BLaER1 (cell line): Measurements from ENCODE around the gene CDC42EP2.

ENCODE experiments used
- H3K27ac ChIP-seq: shearing (Covaris generic); formaldehyde crosslinking; 2 replicates; pipeline ENCODE4 v1.8.1; 2022
- H3K27me3 ChIP-seq: shearing (Covaris generic); formaldehyde crosslinking; 2 replicates; pipeline ENCODE4 v1.8.1; 2022
- H3K36me3 ChIP-seq: shearing (Covaris generic); formaldehyde crosslinking; 2 replicates; pipeline ENCODE4 v1.8.1; 2022
- H3K4me1 ChIP-seq: shearing (Covaris generic); formaldehyde crosslinking; 2 replicates; pipeline ENCODE4 v1.8.1; 2022
- H3K4me2 ChIP-seq: shearing (Covaris generic); formaldehyde crosslinking; 2 replicates; pipeline ENCODE4 v1.8.1; 2022
- H3K4me3 ChIP-seq: shearing (Covaris generic); formaldehyde crosslinking; 2 replicates; pipeline ENCODE4 v1.8.1; 2022
- H3K9ac ChIP-seq: shearing (Covaris generic); formaldehyde crosslinking; 2 replicates; pipeline ENCODE4 v1.8.1; 2022
- H3K9me3 ChIP-seq: shearing (Covaris generic); formaldehyde crosslinking; 2 replicates; pipeline ENCODE4 v1.8.1; 2022
- H4K20me1 ChIP-seq: shearing (Covaris generic); formaldehyde crosslinking; 2 replicates; pipeline ENCODE4 v1.8.1; 2022
- Cebpa-rat ChIP-seq: shearing (Covaris generic); IDR thresholded peaks from 2 replicates; pipeline ENCODE4 v1.8.1; 2022

CDC42EP2 gene

DNA sequence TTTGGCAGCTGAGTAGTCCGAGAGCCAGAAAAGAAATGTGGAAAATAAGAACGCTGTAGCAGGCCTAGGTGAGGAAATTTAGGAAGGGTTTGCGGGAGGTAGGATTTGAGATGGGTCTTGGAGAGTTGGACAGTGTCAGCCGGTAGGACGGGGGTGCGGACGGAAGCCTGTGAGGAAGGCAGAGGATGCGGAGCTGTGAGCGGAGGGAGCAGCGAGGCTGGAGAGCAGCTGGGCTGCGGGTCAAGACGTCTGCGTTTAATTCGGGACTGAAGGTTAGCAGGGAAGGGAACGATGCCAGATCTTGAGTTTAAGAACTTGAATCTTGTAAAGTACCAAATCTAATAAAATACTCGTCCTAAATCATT, 39.2 kb downstream of the CDC42EP2 start:
- TF ChIP-seq Cebpa-rat = no peak
- Histone ChIP-seq H3K36me3 (peaks cover 45% of the 10 kb centered on the region), H3K9ac (peak overlapping the region; percentile 30; the same call in 1 of the 2 replicates), H3K4me1 (peaks cover 29% of the 10 kb centered on the region), H3K27ac (peak overlapping the region; percentile 12; the same call in 1 of the 2 replicates), H4K20me1 (peaks cover 32% of the 10 kb centered on the region), H3K27me3 (no peaks in the 10 kb centered on the region), H3K9me3 (no peaks in the 10 kb centered on the region), H3K4me2 (peak overlapping the region; percentile 95), H3K4me3 (peak overlapping the region; percentile 81)

DNA sequence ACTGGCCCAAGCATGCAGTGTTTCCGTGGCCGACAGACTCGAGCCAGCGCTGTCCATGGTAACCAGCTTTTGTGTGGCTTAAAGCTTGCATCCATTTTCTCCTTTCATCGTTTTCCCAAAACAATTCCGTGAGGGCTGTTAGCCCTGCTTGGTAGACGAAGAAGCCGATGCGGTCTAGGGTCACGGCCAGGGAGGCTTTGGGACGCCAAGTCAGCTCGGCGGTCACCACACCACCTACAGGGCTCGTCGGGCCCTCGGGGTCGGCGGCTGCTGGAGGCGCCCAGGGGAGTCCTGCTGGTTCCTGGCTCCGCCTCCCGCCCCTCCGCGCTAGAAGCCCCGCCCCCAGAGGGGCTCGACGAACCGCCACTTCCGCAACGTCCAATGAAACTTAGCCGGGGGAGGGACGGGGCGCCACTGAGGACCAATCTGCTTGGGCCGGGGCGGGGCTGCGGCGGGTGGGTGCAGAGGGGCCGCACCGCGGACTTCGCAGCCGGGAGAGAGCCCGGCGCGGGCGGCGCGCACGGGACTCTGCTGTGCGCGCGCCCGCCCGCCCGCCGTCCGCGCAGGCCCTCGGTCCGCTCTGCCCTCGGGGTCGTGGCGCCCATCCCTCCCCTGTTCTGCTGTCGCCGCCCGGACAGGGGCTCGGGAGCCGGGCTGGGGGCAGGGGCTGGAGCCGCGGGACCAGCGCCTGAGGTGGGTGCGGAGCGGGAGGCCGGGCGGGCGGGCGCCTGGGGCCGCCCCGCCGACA, 39.8 kb downstream of the CDC42EP2 start, which contains the start of gene TIGD3:
Gene TIGD3 (plus strand): TSS at position 487 of the 748 bp plus-strand sequence. CDS start 1,058 bp downstream, outside the sequence.
- peak within 1 kb of the TSS; percentile 95 for H3K4me2 ChIP-seq
- H3K36me3 ChIP-seq = peaks cover 40% of the 10 kb centered on the region
- peak within 1 kb of the TSS; percentile 81 for H3K4me3 ChIP-seq
- H3K27ac ChIP-seq = peak within 1 kb of the TSS; percentile 77
- TF ChIP-seq Cebpa-rat = no peak
- H4K20me1 ChIP-seq = peaks cover 32% of the 10 kb centered on the region
- H3K9ac ChIP-seq = peak within 1 kb of the TSS; percentile 82
- no peaks in the 10 kb centered on the region for H3K9me3 ChIP-seq
- peaks cover 24% of the 10 kb centered on the region for H3K4me1 ChIP-seq
- H3K27me3 ChIP-seq = no peaks in the 10 kb centered on the region

- peak overlapping the region; percentile 81 for H3K4me3 ChIP-seq
- H3K9ac ChIP-seq = peak overlapping the region; percentile 82
- H3K27ac ChIP-seq = peak overlapping the region; percentile 77
- no peaks in the 10 kb centered on the region for H3K9me3 ChIP-seq
- H4K20me1 ChIP-seq = peaks cover 26% of the 10 kb centered on the region
- TF ChIP-seq Cebpa-rat = no peak
- peaks cover 32% of the 10 kb centered on the region for H3K36me3 ChIP-seq
- H3K4me1 ChIP-seq = peaks cover 23% of the 10 kb centered on the region
- H3K27me3 ChIP-seq = no peaks in the 10 kb centered on the region
- peak overlapping the region; percentile 95 for H3K4me2 ChIP-seq
Measured at GRCh38 chr11:65355013-65355775, 40.5 kb downstream of the CDC42EP2 start.

- Histone ChIP-seq H3K4me3 (peak overlapping the region; percentile 81), H3K4me2 (peak overlapping the region; percentile 95), H3K4me1 (peaks cover 23% of the 10 kb centered on the region), H3K9ac (peak overlapping the region; percentile 34; the same call in 1 of the 2 replicates), H4K20me1 (peaks cover 24% of the 10 kb centered on the region), H3K36me3 (peaks cover 26% of the 10 kb centered on the region), H3K27me3 (no peaks in the 10 kb centered on the region), H3K27ac (no peak overlapping the region), H3K9me3 (no peaks in the 10 kb centered on the region)
- TF ChIP-seq Cebpa-rat = no peak
Measured at GRCh38 chr11:65355776-65356393, 41.2 kb downstream of the CDC42EP2 start.

GRCh38 chr11:65356394-65356972, 41.8 kb downstream of the CDC42EP2 start:
- Histone ChIP-seq H3K36me3 (peaks cover 20% of the 10 kb centered on the region), H3K9ac (no peak overlapping the region), H3K9me3 (no peaks in the 10 kb centered on the region), H3K4me1 (peaks cover 23% of the 10 kb centered on the region), H4K20me1 (peaks cover 22% of the 10 kb centered on the region), H3K27ac (no peak overlapping the region), H3K4me3 (no peak overlapping the region), H3K27me3 (no peaks in the 10 kb centered on the region), H3K4me2 (peak overlapping the region; percentile 95; the same call in 1 of the 2 replicates)
- TF ChIP-seq Cebpa-rat = no peak

- TF ChIP-seq Cebpa-rat = no peak
- Histone ChIP-seq H3K4me3 (no peak overlapping the region), H3K27ac (no peak overlapping the region), H3K36me3 (peaks cover 8% of the 10 kb centered on the region; the same call in 1 of the 2 replicates), H3K9ac (no peak overlapping the region), H3K27me3 (no peaks in the 10 kb centered on the region), H4K20me1 (peaks cover 9% of the 10 kb centered on the region), H3K4me2 (no peak overlapping the region), H3K4me1 (peaks cover 29% of the 10 kb centered on the region), H3K9me3 (no peaks in the 10 kb centered on the region)
Measured at GRCh38 chr11:65357856-65358356, 43.2 kb downstream of the CDC42EP2 start.

- H3K4me3 ChIP-seq = no peak overlapping the region
- 0 out of 2 replicates have a peak overlapping the region, but pooled peaks have one; percentile 2 for H3K9ac ChIP-seq
- H3K4me2 ChIP-seq = peak overlapping the region; percentile 21; the same call in 1 of the 2 replicates
- H3K36me3 ChIP-seq = no peaks in the 10 kb centered on the region
- peaks cover 20% of the 10 kb centered on the region; the same call in 1 of the 2 replicates for H3K4me1 ChIP-seq
- H4K20me1 ChIP-seq = no peaks in the 10 kb centered on the region
- H3K27me3 ChIP-seq = no peaks in the 10 kb centered on the region
- TF ChIP-seq Cebpa-rat = no peak
- H3K9me3 ChIP-seq = no peaks in the 10 kb centered on the region
- H3K27ac ChIP-seq = no peak overlapping the region
Measured at GRCh38 chr11:65362320-65362931, 47.8 kb downstream of the CDC42EP2 start.

DNA sequence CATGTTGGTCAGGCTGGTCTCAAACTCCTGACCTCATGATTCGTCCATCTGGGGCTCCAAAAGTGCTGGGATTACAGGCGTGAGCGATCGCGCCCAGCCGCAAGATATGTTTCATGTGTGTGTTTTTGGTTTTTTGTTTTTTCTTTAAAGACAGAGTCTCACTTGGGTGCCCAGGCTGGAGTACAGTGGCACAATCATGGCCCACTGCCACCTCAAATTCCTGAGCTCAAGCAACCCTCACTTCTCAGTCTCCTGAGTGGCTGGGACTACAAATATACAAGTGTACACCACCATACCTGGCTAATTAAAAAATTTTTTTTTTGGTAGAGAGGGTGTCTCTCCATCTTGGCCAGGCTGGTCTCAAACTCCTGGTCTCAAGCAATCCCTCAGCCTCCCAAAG, 48.3 kb downstream of the CDC42EP2 start:
- Histone ChIP-seq H3K4me3 (no peak overlapping the region), H3K4me1 (peaks cover 20% of the 10 kb centered on the region; the same call in 1 of the 2 replicates), H4K20me1 (no peaks in the 10 kb centered on the region), H3K27ac (no peak overlapping the region), H3K36me3 (no peaks in the 10 kb centered on the region), H3K9me3 (no peaks in the 10 kb centered on the region), H3K9ac (0 out of 2 replicates have a peak overlapping the region, but pooled peaks have one; percentile 2), H3K4me2 (peak overlapping the region; percentile 21; the same call in 1 of the 2 replicates), H3K27me3 (no peaks in the 10 kb centered on the region)
- TF ChIP-seq Cebpa-rat = no peak

DNA sequence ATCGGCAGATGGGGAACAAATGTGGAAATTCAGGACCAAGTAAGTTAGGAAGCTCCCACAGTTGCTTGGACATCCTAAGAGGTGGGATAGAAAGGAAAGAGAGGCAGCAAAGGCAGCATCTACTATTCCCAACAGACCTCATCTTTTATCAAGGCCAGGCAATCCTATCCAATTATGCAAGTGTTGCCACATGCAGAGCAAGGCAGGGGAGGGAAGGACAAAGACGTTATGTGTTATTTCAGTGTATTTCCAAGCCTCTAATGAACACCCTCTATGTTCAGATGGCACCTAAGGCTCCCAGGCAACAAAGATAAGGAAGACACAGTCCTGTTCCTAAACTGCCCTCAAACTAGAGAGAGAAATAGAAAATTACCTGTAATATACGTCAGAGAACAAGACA, 49.1 kb downstream of the CDC42EP2 start:
- Histone ChIP-seq H4K20me1 (no peaks in the 10 kb centered on the region), H3K4me1 (peaks cover 20% of the 10 kb centered on the region; the same call in 1 of the 2 replicates), H3K4me2 (no peak overlapping the region), H3K9me3 (no peaks in the 10 kb centered on the region), H3K9ac (no peak overlapping the region), H3K27me3 (no peaks in the 10 kb centered on the region), H3K4me3 (no peak overlapping the region), H3K27ac (no peak overlapping the region), H3K36me3 (no peaks in the 10 kb centered on the region)
- no peak for TF ChIP-seq Cebpa-rat
